ENCODE results near the gene AP3S2. TPM values are rescaled to one million over a fixed set of nuclear protein-coding genes. Genes with fewer than 3 reads are reported as not detected.
"Not testable (repeated sequence)": the region's sequence is repeated elsewhere in the genome, so short reads cannot be mapped to it uniquely, and the experiment has no call there.

AP3S2 gene
- total and polyA plus RNA-seq, 12 donors, result 10.8 to 110 (median 60.8) TPM

- TF ChIP-seq CTCF (IDR thresholded peaks at IDR 0.05) (no peak), POLR2A (IDR thresholded peaks at IDR 0.05) (no peak)
- Histone ChIP-seq H3K36me3 (replicated peaks in 1 of 2) (no peaks in the 10 kb centered on the region), H3K27ac (no peak overlapping the region), H3K27me3 (no peaks in the 10 kb centered on the region), H3K4me3 (no peak overlapping the region), H3K4me1 (replicated peaks in 1 of 2) (no peaks in the 10 kb centered on the region), H3K9me3 (replicated peaks in 1 of 3) (no peaks in the 10 kb centered on the region)
- DNase-seq, result no peak
- 87 to 93% (median 89%) methylated on average over 15 to 16 of the region's 16 CpGs for WGBS, 4 donors
- intact Hi-C loops (cut with DNase I), result no loop called here
Measured at GRCh38 chr15:89790661-89791060, 103.1 kb downstream of the AP3S2 start.

GRCh38 chr15:89790206-89790605 is 103.6 kb downstream of the AP3S2 start:
- DNase-seq, result no peak
- WGBS, 4 donors, result 80 to 89% (median 83%) methylated on average over 10 of the region's 10 CpGs
- H3K4me1 ChIP-seq (replicated peaks in 1 of 2), result no peaks in the 10 kb centered on the region
- H3K27ac ChIP-seq, result no peak overlapping the region
- H3K4me3 ChIP-seq, result no peak overlapping the region
- intact Hi-C loops (cut with DNase I), result no loop called here
- no peaks in the 10 kb centered on the region for H3K36me3 ChIP-seq (replicated peaks in 1 of 2)
- TF ChIP-seq POLR2A (IDR thresholded peaks at IDR 0.05), result no peak
- no peak for TF ChIP-seq CTCF (IDR thresholded peaks at IDR 0.05)
- H3K27me3 ChIP-seq, result no peaks in the 10 kb centered on the region
- no peaks in the 10 kb centered on the region for H3K9me3 ChIP-seq (replicated peaks in 1 of 3)

GRCh38 chr15:89788585-89788984 is 105.2 kb downstream of the AP3S2 start:
- 93 to 98% (median 97%) methylated on average over 4 of the region's 4 CpGs for WGBS, 4 donors
- H3K9me3 ChIP-seq (replicated peaks in 1 of 3); H3K4me3 ChIP-seq; H3K36me3 ChIP-seq (replicated peaks in 1 of 2); DNase-seq; H3K27ac ChIP-seq; H3K27me3 ChIP-seq; intact Hi-C loops (cut with DNase I); H3K4me1 ChIP-seq (replicated peaks in 1 of 2): not testable (repeated sequence)

- TF ChIP-seq POLR2A (IDR thresholded peaks at IDR 0.05) (no peak), CTCF (IDR thresholded peaks at IDR 0.05) (no peak)
- intact Hi-C loops (cut with DNase I), result no loop called here
- Histone ChIP-seq H3K27me3 (no peaks in the 10 kb centered on the region), H3K27ac (no peak overlapping the region), H3K4me1 (replicated peaks in 1 of 2) (no peaks in the 10 kb centered on the region), H3K9me3 (replicated peaks in 1 of 3) (no peaks in the 10 kb centered on the region), H3K36me3 (replicated peaks in 1 of 2) (no peaks in the 10 kb centered on the region), H3K4me3 (no peak overlapping the region)
- WGBS, 4 donors, result 88 to 96% (median 92%) methylated on average over 3 of the region's 3 CpGs
- no peak for DNase-seq
Measured at GRCh38 chr15:89787944-89788343, 105.8 kb downstream of the AP3S2 start.

- H3K4me3 ChIP-seq, result no peak overlapping the region
- H3K27me3 ChIP-seq, result no peaks in the 10 kb centered on the region
- no peak for DNase-seq
- TF ChIP-seq CTCF (IDR thresholded peaks at IDR 0.05) (no peak), POLR2A (IDR thresholded peaks at IDR 0.05) (no peak)
- no peaks in the 10 kb centered on the region for H3K9me3 ChIP-seq (replicated peaks in 1 of 3)
- no peak overlapping the region for H3K27ac ChIP-seq
- intact Hi-C loops (cut with DNase I), result no loop called here
- H3K4me1 ChIP-seq (replicated peaks in 1 of 2), result peaks cover 0 to 14% of the 10 kb centered on the region in 2 donors
- H3K36me3 ChIP-seq (replicated peaks in 1 of 2), result no peaks in the 10 kb centered on the region
Measured at GRCh38 chr15:89785774-89786140, 108.0 kb downstream of the AP3S2 start.

Data from adrenal gland (tissue), 12 donors.